ENCODE data around the gene MYO9B. TPM values are rescaled to one million over a fixed set of nuclear protein-coding genes. Genes with fewer than 3 reads are reported as not detected.
A peak's percentile ranks its signal among the peaks of the same experiment; 100 is the strongest.

The MYO9B gene
- polyA plus RNA-seq, 1 donor (not counting 4 experiments of a cell fraction or from before 2014, with no cell fraction given) = 14.3 TPM

DNA sequence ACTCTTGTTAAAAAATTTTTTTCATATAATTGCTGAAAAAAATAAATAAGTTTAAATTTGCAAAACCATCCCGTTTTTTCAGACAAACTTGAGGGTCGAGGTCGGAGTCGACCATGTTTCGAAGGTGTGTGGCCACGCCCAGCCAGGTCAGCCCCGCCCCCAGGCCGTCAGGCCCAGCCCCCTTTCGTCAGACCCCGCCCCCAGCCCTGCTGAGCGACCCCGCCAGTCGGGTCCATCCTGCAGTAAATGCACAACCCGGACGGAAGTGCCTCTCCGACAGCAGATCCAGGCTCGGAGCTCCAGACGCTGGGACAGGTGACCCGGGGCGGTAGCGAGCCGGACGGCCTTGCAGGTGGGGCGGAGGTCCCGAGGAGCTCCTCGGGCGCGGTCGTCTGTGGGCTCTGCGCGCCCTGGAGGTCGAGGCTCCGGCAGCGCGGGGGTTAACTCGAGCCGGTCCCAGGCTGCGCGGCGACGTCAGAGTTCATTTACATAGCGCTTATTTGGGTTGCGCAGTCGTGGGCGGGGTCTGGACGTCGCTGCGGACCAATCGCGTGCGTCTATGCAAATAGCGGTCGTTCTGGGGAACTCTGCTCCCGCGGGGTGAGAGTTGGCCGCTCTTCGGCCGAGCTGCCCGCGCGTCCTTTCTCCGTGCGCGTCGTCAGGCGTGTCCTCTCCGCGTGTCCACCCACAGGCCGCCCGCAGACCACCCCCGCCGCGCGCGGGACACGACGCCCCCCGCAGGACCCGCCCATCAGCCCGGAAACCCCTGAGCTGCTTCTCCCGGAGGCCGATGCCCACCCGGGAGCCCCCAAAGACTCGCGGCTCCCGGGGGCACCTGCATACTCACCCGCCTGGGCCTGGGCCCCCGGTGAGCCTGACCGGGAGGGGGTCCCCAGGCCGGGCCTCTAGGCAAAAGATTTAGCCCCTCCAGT lies 150.7 kb downstream of the MYO9B start, which contains the start of gene OCEL1:
TSS of gene OCEL1 (plus strand) at position 225 of the 932 bp plus-strand sequence. CDS start at position 247, 22 bp downstream.
- Histone ChIP-seq H3K36me3 (ENCODE audit: control insufficient read depth in 2 of 2, extremely low read depth in 1 of 2, insufficient read depth in 2 of 2, low read length in 2 of 2) (peaks cover 2 to 3% of the 10 kb centered on the region in 2 experiments), H2AFZ (ENCODE audit: control insufficient read depth, low read length) (peak within 1 kb of the TSS; percentile 96), H3K79me2 (ENCODE audit: control insufficient read depth, insufficient read depth, low read length) (no peaks in the 10 kb centered on the region), H3K4me1 (ENCODE audit: control insufficient read depth, extremely low read depth, insufficient read depth, low read length) (no peaks in the 10 kb centered on the region), H3K9me1 (ENCODE audit: control insufficient read depth, extremely low read depth, insufficient read depth, low read length) (no peaks in the 10 kb centered on the region), H3K4me3 (ENCODE audit: control insufficient read depth in 2 of 3, extremely low read depth in 1 of 3, insufficient read depth in 2 of 3, low read depth in 1 of 3, low read length in 3 of 3) (peak within 1 kb of the TSS; percentile 62 to 81 (median 80)), H3K9me3 (ENCODE audit: control insufficient read depth, low read depth, low read length) (no peaks in the 10 kb centered on the region), H3K4me2 (ENCODE audit: control insufficient read depth, extremely low read depth, insufficient read depth, low read depth, low read length) (peak within 1 kb of the TSS; percentile 77), H3K9ac (ENCODE audit: control insufficient read depth, extremely low read depth, insufficient read depth, low read length) (peak within 1 kb of the TSS; percentile 73), H3K27me3 (ENCODE audit: control insufficient read depth, extremely low read depth, insufficient read depth, low read length) (no peaks in the 10 kb centered on the region), H3K27ac (ENCODE audit: control insufficient read depth, insufficient read depth, low read length) (peak within 1 kb of the TSS; percentile 61), H4K20me1 (ENCODE audit: control insufficient read depth, extremely low read depth, insufficient read depth, low read length) (no peaks in the 10 kb centered on the region)
- FAIRE-seq (peak; percentile 67), DNase-seq (ENCODE audit: low read depth, low spot score) (peak; percentile 64)
- TF ChIP-seq EZH2 (IDR thresholded peaks at IDR 0.05; ENCODE audit: low read length) (no peak), CTCF (optimal IDR thresholded peaks at IDR 0.05 in 1 of 3, IDR thresholded peaks at IDR 0.05 in 1 of 3, conservative IDR thresholded peaks at IDR 0.05 in 1 of 3; ENCODE audit: extremely low read depth in 1 of 3, insufficient read depth in 2 of 3, low read length in 3 of 3) (no peak)
- dilution Hi-C loops (cut with MboI; ENCODE audit: extremely low pct_ligation_motif_present, low sequenced_read_pairs) = no loop called here

- Histone ChIP-seq H3K4me2 (ENCODE audit: control insufficient read depth, extremely low read depth, insufficient read depth, low read depth, low read length) (no peak overlapping the region), H2AFZ (ENCODE audit: control insufficient read depth, low read length) (no peak overlapping the region), H3K79me2 (ENCODE audit: control insufficient read depth, insufficient read depth, low read length) (peaks cover 7% of the 10 kb centered on the region), H3K9ac (ENCODE audit: control insufficient read depth, extremely low read depth, insufficient read depth, low read length) (no peak overlapping the region), H3K4me1 (ENCODE audit: control insufficient read depth, extremely low read depth, insufficient read depth, low read length) (no peaks in the 10 kb centered on the region), H3K4me3 (ENCODE audit: control insufficient read depth in 2 of 3, extremely low read depth in 1 of 3, insufficient read depth in 2 of 3, low read depth in 1 of 3, low read length in 3 of 3) (no peak overlapping the region), H3K9me1 (ENCODE audit: control insufficient read depth, extremely low read depth, insufficient read depth, low read length) (no peaks in the 10 kb centered on the region), H4K20me1 (ENCODE audit: control insufficient read depth, extremely low read depth, insufficient read depth, low read length) (no peaks in the 10 kb centered on the region), H3K27ac (ENCODE audit: control insufficient read depth, insufficient read depth, low read length) (no peak overlapping the region), H3K36me3 (ENCODE audit: control insufficient read depth in 2 of 2, extremely low read depth in 1 of 2, insufficient read depth in 2 of 2, low read length in 2 of 2) (peaks cover 12 to 13% of the 10 kb centered on the region in 2 experiments), H3K27me3 (ENCODE audit: control insufficient read depth, extremely low read depth, insufficient read depth, low read length) (no peaks in the 10 kb centered on the region), H3K9me3 (ENCODE audit: control insufficient read depth, low read depth, low read length) (no peaks in the 10 kb centered on the region)
- dilution Hi-C loops (cut with MboI; ENCODE audit: extremely low pct_ligation_motif_present, low sequenced_read_pairs) = no loop called here
- DNase-seq (ENCODE audit: low read depth, low spot score) = no peak
- no peak for FAIRE-seq
- no peak for TF ChIP-seq CTCF (optimal IDR thresholded peaks at IDR 0.05 in 1 of 3, IDR thresholded peaks at IDR 0.05 in 1 of 3, conservative IDR thresholded peaks at IDR 0.05 in 1 of 3; ENCODE audit: extremely low read depth in 1 of 3, insufficient read depth in 2 of 3, low read length in 3 of 3)
These were observed 152.3 kb downstream of the MYO9B start for GRCh38 chr19:17227798-17228367.
